ENCODE data around the gene MTMR12. TPM values are rescaled to one million over a fixed set of nuclear protein-coding genes. Genes with fewer than 3 reads are reported as not detected.

MTMR12 gene
- 14.2 TPM for polyA plus RNA-seq (2013, experiment 1 of 2; ENCODE audit: insufficient read length)
- polyA plus RNA-seq (2013, experiment 2 of 2; ENCODE audit: insufficient read length), result 16.5 TPM

DNA sequence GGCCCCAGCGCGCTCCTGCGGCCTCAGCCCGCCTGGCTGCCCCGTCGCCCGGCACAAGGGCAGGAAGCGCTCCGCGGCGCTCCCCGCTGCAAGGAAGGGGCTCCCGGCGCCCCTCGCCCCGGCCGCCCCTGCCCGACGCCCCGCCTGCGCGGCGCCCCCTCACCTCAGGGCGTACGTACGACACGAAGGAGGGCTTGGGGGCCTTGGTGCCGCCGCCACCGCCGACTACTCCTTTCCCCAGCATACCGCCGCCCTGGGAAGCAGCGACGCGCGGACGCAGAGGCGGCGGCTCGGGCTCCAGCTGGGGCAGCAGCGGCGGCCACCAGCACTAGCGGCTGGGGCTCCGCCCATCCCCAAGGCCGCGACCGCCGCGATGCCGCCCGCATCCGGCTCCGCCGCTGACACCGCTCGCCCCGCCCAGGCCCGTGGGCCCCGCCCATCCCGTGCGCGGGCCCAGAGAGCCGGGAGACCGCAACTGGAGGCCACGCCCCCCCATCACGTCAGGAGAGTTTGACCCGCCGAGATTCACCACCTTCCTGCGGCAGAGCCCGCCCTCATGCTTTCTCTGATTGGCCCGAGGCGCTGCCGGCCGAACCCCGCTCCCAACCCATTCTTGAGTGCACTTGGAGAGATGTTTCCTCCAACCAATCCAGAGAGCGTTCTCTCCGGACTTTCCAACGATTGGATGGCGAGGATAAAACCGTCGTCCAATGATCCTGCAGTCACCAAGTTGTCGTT is at the start of gene MTMR12:
Gene MTMR12, minus strand, starts transcription at position 345 of the 738 bp plus-strand sequence. Its CDS starts 101 bp downstream, at position 244.
- DNase-seq, result peak; percentile 99

DNA sequence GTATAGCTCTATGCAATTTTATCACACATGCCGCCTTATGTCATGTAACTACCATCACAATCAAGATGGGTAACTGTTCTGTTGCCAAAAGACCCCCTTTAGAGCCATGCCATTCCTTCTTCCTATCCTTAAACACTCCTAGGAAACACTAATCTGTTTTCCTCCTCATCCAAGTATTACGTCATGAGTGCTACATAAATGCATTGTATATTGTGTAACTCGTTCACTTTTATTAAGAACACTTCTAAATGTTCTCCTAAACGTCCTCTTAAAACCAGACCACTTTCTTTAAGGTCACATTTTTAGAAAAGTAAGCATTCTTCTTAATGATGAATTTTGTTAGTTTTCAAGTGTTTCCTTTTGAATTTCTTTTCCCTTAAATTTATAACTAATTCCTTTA is 49.8 kb upstream of the MTMR12 start:
- no peak for DNase-seq

GRCh38 chr5:32360906-32361305 is 48.2 kb upstream of the MTMR12 start:
- DNase-seq, result no peak

- no peak for DNase-seq
These were observed 45.9 kb upstream of the MTMR12 start for GRCh38 chr5:32358611-32359010.

- DNase-seq, result no peak
These were observed 44.9 kb upstream of the MTMR12 start for GRCh38 chr5:32357658-32358057.

- no peak for DNase-seq
These were observed 42.9 kb upstream of the MTMR12 start for GRCh38 chr5:32355686-32356085.

- no peak for DNase-seq
These were observed 40.7 kb upstream of the MTMR12 start for GRCh38 chr5:32353420-32353819.

- no peak for DNase-seq
These were observed 39.9 kb upstream of the MTMR12 start for GRCh38 chr5:32352685-32353084.

GRCh38 chr5:32346869-32347268 is 34.1 kb upstream of the MTMR12 start:
- no peak for DNase-seq

DNA sequence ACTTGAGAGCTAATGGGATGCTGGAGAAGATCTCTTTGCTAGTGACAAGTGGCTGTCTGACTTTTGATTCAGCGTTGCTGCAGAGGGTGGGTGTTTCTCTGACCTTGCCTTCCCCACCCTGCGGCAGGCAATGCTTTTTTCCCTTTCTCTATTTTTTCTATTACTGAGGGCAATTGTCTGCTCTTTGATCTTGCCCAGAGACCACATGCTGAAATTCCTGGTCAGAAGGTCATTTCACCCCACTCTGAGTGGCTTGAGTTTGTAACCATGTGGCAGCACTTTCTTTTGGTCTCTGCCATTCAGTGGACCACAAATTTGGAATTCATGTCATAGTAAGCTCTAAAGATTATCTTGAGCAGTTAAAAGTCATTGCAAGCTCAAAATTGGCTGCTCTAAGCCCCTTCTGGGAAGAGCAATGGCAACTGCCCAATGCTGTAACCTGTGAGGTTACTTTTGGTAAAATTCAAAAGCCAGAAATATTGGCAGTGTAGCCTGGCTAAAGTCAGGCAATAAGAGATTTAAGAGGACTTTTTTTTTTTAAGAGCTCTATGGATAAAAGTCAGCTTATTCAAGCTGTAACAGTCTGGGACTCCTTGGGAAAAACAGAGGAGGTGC is 30.4 kb upstream of the MTMR12 start:
- no peak for DNase-seq

GRCh38 chr5:32342656-32343055 is 29.9 kb upstream of the MTMR12 start:
- no peak for DNase-seq

DNA sequence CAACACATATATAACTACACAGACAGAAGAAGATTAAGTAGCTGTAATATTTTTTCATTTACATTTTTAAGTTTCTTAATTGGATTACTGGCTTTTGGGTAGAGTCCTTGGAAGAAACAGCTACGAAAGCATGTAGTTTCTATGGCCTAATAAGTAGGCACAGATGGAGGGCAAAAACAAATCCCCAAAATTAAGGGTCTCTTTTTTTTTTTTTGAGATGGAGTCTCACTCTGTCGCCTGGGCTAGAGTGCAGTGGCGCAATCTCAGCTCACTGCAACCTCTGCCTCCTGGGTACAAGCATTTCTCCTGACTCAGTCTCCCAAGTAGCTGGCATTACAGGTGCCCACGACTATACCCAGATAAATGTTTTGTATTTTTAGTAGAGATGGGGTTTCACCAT is 27.1 kb upstream of the MTMR12 start:
- DNase-seq, result no peak

DNA sequence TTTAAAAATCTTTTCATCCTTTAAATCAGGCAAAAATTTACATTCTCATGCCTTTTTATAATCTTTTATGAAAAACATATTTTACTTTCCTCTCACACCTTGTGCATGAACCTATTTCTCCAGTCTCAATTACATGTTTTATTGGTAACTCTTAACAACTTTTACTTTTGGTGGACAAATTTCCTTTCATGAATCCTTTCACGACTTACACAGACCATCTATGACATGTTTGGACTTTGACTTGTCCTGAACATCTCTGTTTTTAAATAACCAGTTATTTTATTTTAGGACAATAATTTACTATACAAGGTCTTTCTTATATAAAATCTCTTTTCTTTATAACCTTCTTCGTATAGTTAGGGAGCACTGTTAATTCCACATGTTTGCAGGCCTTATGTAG is 26.5 kb upstream of the MTMR12 start:
- DNase-seq, result no peak

DNA sequence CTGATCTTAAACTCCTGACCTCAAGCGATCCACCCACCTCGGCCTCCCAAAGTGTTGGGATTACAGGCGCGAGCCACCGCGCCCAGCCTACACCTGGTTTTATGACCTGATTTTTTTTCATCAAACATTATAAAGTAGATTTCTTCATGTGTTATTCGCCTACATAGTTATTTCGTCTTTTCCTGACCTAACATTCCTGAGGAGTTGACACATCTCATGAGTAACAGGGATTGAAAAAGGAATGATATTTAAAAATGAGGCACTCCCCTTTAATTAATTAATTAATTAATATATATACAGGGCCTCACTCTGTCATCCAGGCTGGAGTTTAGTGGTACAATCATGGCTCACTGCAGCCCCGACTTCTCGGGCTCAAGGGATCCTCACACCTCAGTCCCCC is 20.2 kb upstream of the MTMR12 start:
- DNase-seq, result no peak

GRCh38 chr5:32332361-32332760 is 19.6 kb upstream of the MTMR12 start:
- DNase-seq, result no peak

GRCh38 chr5:32331935-32332274 is 19.2 kb upstream of the MTMR12 start:
- no peak for DNase-seq

GRCh38 chr5:32331217-32331934 is 18.6 kb upstream of the MTMR12 start:
- DNase-seq, result no peak

DNA sequence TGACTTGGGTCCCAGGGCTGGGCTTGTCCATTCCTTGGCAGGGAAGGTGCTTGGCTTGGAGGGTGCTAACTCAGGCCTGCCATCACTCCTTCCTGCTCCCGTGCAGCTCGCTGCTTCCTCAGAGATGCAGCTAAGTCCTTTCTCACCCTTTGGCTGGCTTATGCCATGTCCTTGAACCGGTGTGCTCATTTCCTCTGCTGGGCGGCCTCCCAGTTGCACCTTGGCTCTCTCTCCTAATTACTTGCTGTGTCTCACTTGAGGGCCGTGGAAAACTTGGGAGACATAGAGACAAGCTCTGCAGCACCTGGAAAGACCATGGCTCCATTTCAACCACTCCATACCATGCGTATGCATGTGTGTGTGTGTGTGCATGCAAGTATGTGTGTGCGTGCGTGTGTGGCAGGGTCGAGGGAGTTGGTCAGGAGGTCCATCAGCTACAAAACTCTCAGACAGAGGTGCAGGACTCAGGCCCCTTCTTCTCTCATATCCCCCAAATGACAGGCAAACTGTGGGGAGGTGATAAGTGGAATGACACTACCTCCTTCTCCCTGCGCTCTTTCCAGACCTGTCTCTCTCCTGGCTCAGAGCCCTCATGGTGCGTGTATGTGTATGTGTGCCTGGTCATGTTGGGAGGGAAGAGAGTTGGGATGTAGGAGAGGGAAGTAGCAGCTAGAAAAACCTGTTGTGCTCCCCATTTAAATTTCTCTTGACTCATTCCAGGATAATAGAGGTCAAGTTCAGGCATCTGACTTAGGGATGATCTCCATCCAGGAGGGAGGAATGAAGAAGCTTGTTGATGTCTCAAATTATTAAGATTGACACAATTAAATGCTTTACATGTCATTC is 17.6 kb upstream of the MTMR12 start:
- no peak for DNase-seq

GRCh38 chr5:32329395-32329834 is 16.7 kb upstream of the MTMR12 start:
- DNase-seq, result peak; percentile 64

- DNase-seq, result no peak
These were observed 13.6 kb upstream of the MTMR12 start for GRCh38 chr5:32326216-32326772.

GRCh38 chr5:32325616-32326015 is 12.9 kb upstream of the MTMR12 start:
- DNase-seq, result no peak

DNA sequence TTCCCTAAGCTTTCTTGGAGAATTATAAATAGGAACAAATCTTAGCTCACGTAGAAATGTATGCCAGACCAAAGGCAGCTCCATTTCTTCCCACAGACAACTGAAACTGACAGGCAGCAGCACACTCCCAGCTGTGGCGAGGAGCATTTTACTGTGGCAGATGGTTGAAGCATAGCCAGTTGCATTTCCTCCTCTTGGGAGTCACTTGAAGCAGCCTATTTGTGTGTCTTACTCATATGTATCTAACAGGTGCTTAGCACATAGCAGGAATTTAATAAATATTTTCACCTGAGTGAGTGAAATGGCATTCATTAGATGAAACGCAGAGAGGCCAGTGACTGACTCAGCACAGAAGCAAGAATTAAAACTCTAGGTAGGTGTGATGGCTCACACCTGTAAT is 12.3 kb upstream of the MTMR12 start:
- peak; percentile 27 for DNase-seq

Data from fibroblast of skin of scalp (primary cell).